Liver (tissue), 9 donors: Measurements from ENCODE around the gene HLA-DRB1. TPM values are rescaled to one million over a fixed set of nuclear protein-coding genes. Genes with fewer than 3 reads are reported as not detected.

Source experiments
- DNase-seq: peaks from one replicate; pipeline ENCODE4 v3.0.0-alpha.2; 2017; ENCODE audit warnings: low spot score
- H3K27ac ChIP-seq, 2 donors: one replicate each; pipeline ENCODE4 v1.7.0; 2013; ENCODE audit warnings: inconsistent platforms in 2 of 2, low read length in 2 of 2, control low read depth in 1 of 2, low read depth in 1 of 2, mild to moderate bottlenecking in 1 of 2
- H3K27me3 ChIP-seq, 4 donors: one replicate each; pipeline versions ENCODE4 v1.6.1 to v1.7.0; 2013; ENCODE audit warnings: low read length in 3 of 4, inconsistent platforms in 1 of 4, mild to moderate bottlenecking in 1 of 4, moderate library complexity in 1 of 4; ENCODE audit not compliant: control insufficient read depth in 4 of 4, insufficient read depth in 4 of 4
- H3K36me3 ChIP-seq, 4 donors: one replicate each; pipeline versions ENCODE4 v1.6.1 to v1.7.0; 2013; ENCODE audit warnings: low read length in 3 of 4, mild to moderate bottlenecking in 3 of 4, low read depth in 1 of 4, moderate library complexity in 1 of 4; ENCODE audit not compliant: control insufficient read depth in 4 of 4, insufficient read depth in 3 of 4
- H3K4me1 ChIP-seq, 4 donors: one replicate each; pipeline versions ENCODE4 v1.6.1 to v1.7.0; 2013; ENCODE audit warnings: low read length in 3 of 4, mild to moderate bottlenecking in 3 of 4, moderate library complexity in 1 of 4; ENCODE audit not compliant: control insufficient read depth in 4 of 4, insufficient read depth in 4 of 4
- H3K4me3 ChIP-seq, 3 donors: one replicate each; pipeline versions ENCODE4 v1.6.1 to v1.7.0; 2013; ENCODE audit warnings: low read length in 3 of 3, control low read depth in 1 of 3, low read depth in 1 of 3, mild to moderate bottlenecking in 1 of 3
- H3K9ac ChIP-seq, 2 donors: one replicate each; pipeline ENCODE4 v1.7.0; 2013; ENCODE audit warnings: low read length in 2 of 2, mild to moderate bottlenecking in 2 of 2, moderate library complexity in 2 of 2, control low read depth in 1 of 2, low read depth in 1 of 2
- H3K9me3 ChIP-seq, 4 donors: one replicate each; pipeline versions ENCODE4 v1.6.1 to v1.7.0; 2013; ENCODE audit warnings: low read length in 3 of 4; ENCODE audit not compliant: control insufficient read depth in 4 of 4
- EGR1 ChIP-seq, 2 donors: IDR thresholded peaks; 2 replicates each; pipeline ENCODE4 v1.6.1; 2016 to 2018; ENCODE audit warnings: antibody characterized with exemption in 2 of 2, low read depth in 2 of 2
- FOXA1 ChIP-seq: IDR thresholded peaks from 2 replicates; pipeline ENCODE4 v1.6.1; 2016; ENCODE audit warnings: antibody characterized with exemption
- FOXA2 ChIP-seq: IDR thresholded peaks from 2 replicates; pipeline ENCODE4 v1.6.1; 2016; ENCODE audit warnings: antibody characterized with exemption
- GABPA ChIP-seq, 2 donors: IDR thresholded peaks in 1 of 2; conservative IDR thresholded peaks in 1 of 2; 2 replicates each; pipeline ENCODE4 v1.6.1; 2016; ENCODE audit warnings: antibody characterized with exemption in 2 of 2, mild to moderate bottlenecking in 1 of 2, moderate library complexity in 1 of 2
- NR2F2 ChIP-seq: IDR thresholded peaks from 2 replicates; pipeline ENCODE4 v1.6.1; 2016; ENCODE audit warnings: antibody characterized with exemption
- RAD21 ChIP-seq, 2 donors: IDR thresholded peaks; 2 replicates each; pipeline ENCODE4 v1.6.1; 2016; ENCODE audit warnings: antibody characterized with exemption in 2 of 2, mild to moderate bottlenecking in 2 of 2
- RXRA ChIP-seq, 2 donors: IDR thresholded peaks; 2 replicates each; pipeline ENCODE4 v1.6.1; 2017 to 2018; ENCODE audit warnings: antibody characterized with exemption in 2 of 2, mild to moderate bottlenecking in 1 of 2
- SP1 ChIP-seq: IDR thresholded peaks from 2 replicates; pipeline ENCODE4 v1.6.1; 2018; ENCODE audit warnings: antibody characterized with exemption, mild to moderate bottlenecking
- TAF1 ChIP-seq: conservative IDR thresholded peaks from 2 replicates; pipeline ENCODE4 v1.6.1; 2016; ENCODE audit warnings: antibody characterized with exemption, mild to moderate bottlenecking
- YY1 ChIP-seq: IDR thresholded peaks from 2 replicates; pipeline ENCODE4 v1.6.1; 2016; ENCODE audit warnings: antibody characterized with exemption, mild to moderate bottlenecking
- WGBS: extraction: QIAGEN DNeasy Blood & Tissue Kit; methylation state at CpG from one replicate; pipeline ENCODE4 v1.1.7; 2013; 5-methylcytosine and 5-hydroxymethylcytosine counted together
- polyA plus RNA-seq, 2 donors: library from polyadenylated mRNA; stranded (reverse) in 1 of 2; unstranded in 1 of 2; fragments of 200-250 nt in 1 of 2; fragments of >200 nt in 1 of 2; fragmentation: Nextera tagmentation in 1 of 2; extraction: Ambion mirVana in 1 of 2; gene quantifications; one replicate each; pipeline versions ENCODE4 v1.2.1 to v1.2.3, GENCODE V29; 2013 to 2015
- total RNA-seq, 2 donors: library from RNA; depleted of rRNA; stranded (reverse); fragments of >200 nt; gene quantifications; one replicate each; pipeline ENCODE4 v1.2.3, GENCODE V29; 2014
- TF ChIP-seq, protein P1 (sequence below): IDR thresholded peaks from 2 replicates; pipeline ENCODE4 v1.6.1; 2016; ENCODE audit warnings: antibody characterized with exemption
- TF ChIP-seq, protein P2 (sequence below): IDR thresholded peaks from 2 replicates; pipeline ENCODE4 v1.6.1; 2016; ENCODE audit warnings: antibody characterized with exemption
- donor health status: healthy.
- donor health status: healthy.
- donor health status: healthy.
- donor health status: healthy.
- donor health status: healthy.

Gene HLA-DRB1
- total and polyA plus RNA-seq, 4 donors: 26.0 to 46.1 (median 36.4) TPM

DNA sequence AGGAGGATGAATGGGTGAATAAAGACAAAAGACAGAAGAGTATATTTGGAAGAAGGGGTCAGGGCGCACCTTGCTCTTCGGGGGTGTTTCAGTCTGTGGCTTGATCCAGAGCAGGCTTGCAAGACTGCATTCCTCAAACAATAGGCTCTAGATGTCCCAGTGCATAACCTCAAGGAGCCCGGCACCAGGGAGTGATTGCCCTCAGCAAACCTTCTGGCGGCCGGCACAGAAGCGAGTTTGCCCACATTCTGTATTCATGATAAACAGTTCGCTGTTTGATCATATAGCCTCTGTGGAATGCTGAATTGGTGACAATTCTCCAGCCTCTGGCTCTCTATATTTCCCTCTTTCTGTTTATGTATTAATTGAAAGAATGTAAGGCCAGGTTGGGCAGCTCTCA lies 29.9 kb downstream of the HLA-DRB1 start:
- no peak overlapping the region for H3K9ac ChIP-seq
- TF ChIP-seq EGR1 (IDR thresholded peaks at IDR 0.05; ENCODE audit: low read depth in 2 of 2) (no peak), TAF1 (no peak)
- TF ChIP-seq, protein P1, sequence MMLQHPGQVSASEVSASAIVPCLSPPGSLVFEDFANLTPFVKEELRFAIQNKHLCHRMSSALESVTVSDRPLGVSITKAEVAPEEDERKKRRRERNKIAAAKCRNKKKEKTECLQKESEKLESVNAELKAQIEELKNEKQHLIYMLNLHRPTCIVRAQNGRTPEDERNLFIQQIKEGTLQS: no peak
- H3K4me1 ChIP-seq: no peaks in the 10 kb centered on the region
- no peak for DNase-seq
- no peaks in the 10 kb centered on the region for H3K27me3 ChIP-seq
- no peaks in the 10 kb centered on the region for H3K36me3 ChIP-seq
- 69% methylated on average over 7 of the region's 7 CpGs for WGBS
- H3K27ac ChIP-seq: no peak overlapping the region
- H3K9me3 ChIP-seq: no peaks in the 10 kb centered on the region
- no peak overlapping the region for H3K4me3 ChIP-seq

DNA sequence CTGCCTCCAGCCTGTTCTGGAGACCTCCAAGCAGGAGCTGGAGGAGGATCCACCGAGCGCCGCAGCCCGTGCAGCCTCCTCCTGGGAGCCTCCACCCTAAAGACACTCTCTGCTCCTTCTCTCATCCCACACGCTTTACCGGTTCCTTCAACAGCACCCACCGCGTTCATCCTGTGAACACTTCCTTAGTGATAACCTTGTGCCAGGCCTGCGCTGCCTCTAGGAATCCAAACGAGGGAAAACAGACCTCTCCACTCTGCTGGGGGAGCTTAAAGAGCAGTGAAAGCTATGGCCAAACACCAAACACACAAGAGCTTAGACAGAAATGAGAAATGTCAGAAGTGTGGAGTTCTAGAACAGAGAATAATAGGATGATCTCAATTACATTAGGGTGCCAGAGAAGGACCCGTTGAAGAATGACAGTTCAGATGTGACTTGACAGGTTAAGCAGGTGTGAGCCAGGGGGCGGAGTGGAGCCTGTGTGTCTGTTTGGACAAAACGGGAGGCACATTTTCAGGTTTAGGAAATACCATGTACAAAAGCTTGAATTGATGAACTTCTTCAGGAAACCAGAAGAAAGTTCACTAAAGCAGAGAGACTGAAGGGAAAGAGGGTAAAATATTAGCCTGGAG lies 31.1 kb downstream of the HLA-DRB1 start:
- Histone ChIP-seq H3K36me3 (no peaks in the 10 kb centered on the region), H3K27ac (no peak overlapping the region), H3K9me3 (no peaks in the 10 kb centered on the region), H3K4me1 (no peaks in the 10 kb centered on the region), H3K4me3 (no peak overlapping the region), H3K9ac (no peak overlapping the region), H3K27me3 (no peaks in the 10 kb centered on the region)
- TF ChIP-seq YY1: no peak
- TF ChIP-seq GABPA (IDR thresholded peaks at IDR 0.05 in 1 of 2, conservative IDR thresholded peaks at IDR 0.05 in 1 of 2): no peak
- no peak for TF ChIP-seq FOXA1
- no peak for TF ChIP-seq RXRA (IDR thresholded peaks at IDR 0.05)
- no peak for TF ChIP-seq FOXA2
- TF ChIP-seq SP1: no peak
- TF ChIP-seq, protein P1: no peak
- no peak for TF ChIP-seq EGR1 (IDR thresholded peaks at IDR 0.05; ENCODE audit: low read depth in 2 of 2)
- TF ChIP-seq TAF1: no peak
- DNase-seq: no peak
- 36% methylated on average over 12 of the region's 13 CpGs for WGBS

DNA sequence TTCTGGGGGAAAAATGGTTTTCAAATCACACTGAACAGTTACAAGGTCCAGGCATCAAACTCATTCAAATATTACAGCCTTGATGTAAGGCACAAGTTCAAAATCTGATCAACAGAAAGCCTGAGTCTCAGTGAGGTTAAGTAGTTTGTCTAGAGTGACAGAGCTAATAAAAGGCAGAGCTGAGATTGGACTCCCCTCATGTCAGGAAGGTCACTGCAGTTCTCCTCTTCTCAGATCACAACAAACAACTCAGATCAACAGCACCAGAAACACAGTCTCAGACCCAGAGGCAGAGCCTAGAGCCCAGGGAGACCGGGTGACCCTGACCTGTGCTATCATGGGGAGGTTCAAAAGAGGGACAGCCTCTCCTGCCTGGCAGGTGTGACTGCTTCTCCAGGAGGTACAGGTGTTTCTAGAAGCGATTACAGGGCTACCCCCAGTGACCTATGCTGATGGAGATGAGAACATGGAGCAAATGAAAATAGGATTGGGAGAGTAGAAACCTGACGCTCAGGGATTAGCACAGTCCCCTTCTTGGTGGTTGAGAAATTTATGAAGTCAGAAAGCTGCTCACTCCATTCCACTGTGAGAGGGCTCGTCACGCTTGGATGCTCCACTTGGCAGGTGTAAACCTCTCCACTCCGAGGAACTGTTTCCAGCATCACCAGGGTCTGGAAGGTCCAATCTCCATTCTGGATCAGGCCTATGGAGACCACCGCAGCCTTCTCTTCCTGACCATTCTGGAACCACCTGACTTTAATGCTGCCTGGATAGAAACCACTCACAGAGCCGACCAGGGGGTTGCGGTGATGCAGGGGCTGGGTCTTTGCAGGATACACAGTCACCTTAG lies 35.3 kb downstream of the HLA-DRB1 start:
- TF ChIP-seq, protein P2, sequence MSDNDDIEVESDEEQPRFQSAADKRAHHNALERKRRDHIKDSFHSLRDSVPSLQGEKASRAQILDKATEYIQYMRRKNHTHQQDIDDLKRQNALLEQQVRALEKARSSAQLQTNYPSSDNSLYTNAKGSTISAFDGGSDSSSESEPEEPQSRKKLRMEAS: no peak
- TF ChIP-seq FOXA1: no peak
- TF ChIP-seq RAD21 (IDR thresholded peaks at IDR 0.05): no peak
- TF ChIP-seq NR2F2: no peak
- H3K4me3 ChIP-seq: no peak overlapping the region
- 49% methylated on average over 9 of the region's 9 CpGs for WGBS
- H3K36me3 ChIP-seq: no peaks in the 10 kb centered on the region
- H3K9ac ChIP-seq: no peak overlapping the region
- no peak overlapping the region for H3K27ac ChIP-seq
- no peak for DNase-seq
- H3K27me3 ChIP-seq: no peaks in the 10 kb centered on the region
- H3K4me1 ChIP-seq: no peaks in the 10 kb centered on the region
- H3K9me3 ChIP-seq: no peaks in the 10 kb centered on the region
